ENCODE measurements around the gene EGFL6.

Gene EGFL6

DNA sequence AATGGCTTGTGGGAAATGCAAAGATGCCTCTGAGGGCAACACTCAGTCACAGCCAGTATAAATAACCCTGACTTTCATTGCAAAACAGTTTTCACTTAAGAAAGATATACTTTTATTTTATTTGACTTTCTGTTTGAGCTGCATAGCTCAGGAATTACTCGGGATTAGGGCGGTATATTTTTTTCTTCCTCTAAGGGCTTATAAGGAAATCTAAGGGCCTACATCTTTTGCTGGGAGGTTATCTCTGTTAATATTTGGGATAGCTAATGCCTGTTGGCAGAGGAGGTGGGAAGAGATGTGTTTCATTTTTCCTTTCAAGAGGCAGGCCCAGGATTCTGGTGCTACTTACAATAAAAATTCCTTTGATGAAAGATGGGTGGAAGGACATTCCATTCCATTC, 28.8 kb upstream of the EGFL6 start:
- TF ChIP-seq PAX5 (IDR thresholded peaks at IDR 0.05; ENCODE audit: insufficient read depth, low read length, severe bottlenecking): no peak
- no peak for TF ChIP-seq SPI1 (IDR thresholded peaks at IDR 0.05; ENCODE audit: low read depth, low read length)
- TF ChIP-seq POLR2AphosphoS5 (IDR thresholded peaks at IDR 0.05; ENCODE audit: low read depth, low read length): no peak
- TF ChIP-seq TAF1 (IDR thresholded peaks at IDR 0.05; ENCODE audit: low read depth, low read length): no peak
- no peak for TF ChIP-seq POU2F2 (IDR thresholded peaks at IDR 0.05; ENCODE audit: low read depth, low read length)
- TF ChIP-seq POLR2A (IDR thresholded peaks at IDR 0.05; ENCODE audit: low read depth, low read length): no peak
- DNase-seq (ENCODE audit: insufficient read length, low spot score) (no peak), FAIRE-seq (no peak)

DNA sequence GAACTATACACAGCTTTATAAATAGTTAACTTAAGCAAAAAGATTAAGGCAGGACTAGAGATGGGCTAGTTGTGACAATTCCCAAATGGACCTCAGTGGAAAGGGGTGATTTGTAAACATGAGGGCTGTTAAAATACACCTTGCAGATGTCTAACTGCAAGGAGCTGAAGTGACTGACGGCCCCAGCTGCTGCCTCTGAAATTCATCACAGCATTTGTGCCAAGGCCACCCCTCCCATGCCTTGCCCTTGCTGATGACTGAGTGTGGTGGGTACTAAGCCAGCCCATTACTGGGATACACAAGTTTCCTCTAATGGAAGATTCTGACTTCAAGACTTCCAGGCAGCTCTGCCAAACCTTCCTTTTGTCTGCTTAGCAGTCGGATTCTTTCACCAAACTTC, 23.7 kb upstream of the EGFL6 start:
- TF ChIP-seq PAX5 (IDR thresholded peaks at IDR 0.05; ENCODE audit: insufficient read depth, low read length, severe bottlenecking) (no peak), SPI1 (IDR thresholded peaks at IDR 0.05; ENCODE audit: low read depth, low read length) (no peak), POLR2AphosphoS5 (IDR thresholded peaks at IDR 0.05; ENCODE audit: low read depth, low read length) (no peak), POU2F2 (IDR thresholded peaks at IDR 0.05; ENCODE audit: low read depth, low read length) (no peak), POLR2A (IDR thresholded peaks at IDR 0.05; ENCODE audit: low read depth, low read length) (no peak), TAF1 (IDR thresholded peaks at IDR 0.05; ENCODE audit: low read depth, low read length) (no peak)
- DNase-seq (ENCODE audit: insufficient read length, low spot score) (no peak), FAIRE-seq (no peak)

DNA sequence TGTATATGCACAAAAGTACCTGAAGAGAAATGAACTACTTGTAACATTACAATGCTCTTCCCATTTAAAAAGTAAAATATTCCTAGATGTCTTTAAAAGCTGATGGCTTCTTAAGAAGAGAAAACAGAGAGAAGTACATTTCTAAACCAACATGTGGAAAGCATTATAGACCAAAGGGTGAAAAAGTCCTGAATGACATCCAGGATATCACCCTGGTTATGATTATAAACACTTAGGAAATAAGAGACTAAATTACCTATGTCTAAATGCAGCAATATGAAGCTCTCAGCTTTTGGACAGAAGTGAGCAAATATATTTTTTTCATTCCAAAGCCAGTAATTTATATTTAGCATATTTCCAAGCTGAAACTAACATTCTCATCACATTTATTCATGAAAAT, 21.7 kb upstream of the EGFL6 start:
- TF ChIP-seq TAF1 (IDR thresholded peaks at IDR 0.05; ENCODE audit: low read depth, low read length) (no peak), PAX5 (IDR thresholded peaks at IDR 0.05; ENCODE audit: insufficient read depth, low read length, severe bottlenecking) (no peak), POLR2A (IDR thresholded peaks at IDR 0.05; ENCODE audit: low read depth, low read length) (no peak), SPI1 (IDR thresholded peaks at IDR 0.05; ENCODE audit: low read depth, low read length) (no peak), POU2F2 (IDR thresholded peaks at IDR 0.05; ENCODE audit: low read depth, low read length) (no peak), POLR2AphosphoS5 (IDR thresholded peaks at IDR 0.05; ENCODE audit: low read depth, low read length) (no peak)
- no peak for DNase-seq (ENCODE audit: insufficient read length, low spot score)
- no peak for FAIRE-seq

DNA sequence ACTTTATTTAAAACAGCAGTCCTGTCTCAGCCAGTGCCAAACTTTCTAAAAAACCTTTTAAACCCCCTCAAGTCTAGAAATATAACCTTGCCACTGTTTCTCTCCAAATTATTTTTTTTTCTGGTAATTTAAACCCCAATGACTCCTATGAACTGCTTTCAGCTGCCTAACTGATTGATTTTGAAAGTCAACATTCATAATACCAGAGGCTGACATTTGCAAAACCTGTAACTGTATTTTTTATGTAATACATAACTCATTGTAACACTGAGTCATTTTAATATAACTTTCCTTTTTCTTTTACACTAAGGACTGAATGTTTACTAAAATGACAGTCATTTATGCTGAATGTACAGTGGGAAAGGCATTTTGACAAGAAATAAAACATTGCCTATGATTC, 19.1 kb upstream of the EGFL6 start:
- no peak for FAIRE-seq
- no peak for DNase-seq (ENCODE audit: insufficient read length, low spot score)
- no peak for TF ChIP-seq TAF1 (IDR thresholded peaks at IDR 0.05; ENCODE audit: low read depth, low read length)
- no peak for TF ChIP-seq SPI1 (IDR thresholded peaks at IDR 0.05; ENCODE audit: low read depth, low read length)
- TF ChIP-seq PAX5 (IDR thresholded peaks at IDR 0.05; ENCODE audit: insufficient read depth, low read length, severe bottlenecking): no peak
- no peak for TF ChIP-seq POLR2AphosphoS5 (IDR thresholded peaks at IDR 0.05; ENCODE audit: low read depth, low read length)
- TF ChIP-seq POU2F2 (IDR thresholded peaks at IDR 0.05; ENCODE audit: low read depth, low read length): no peak
- TF ChIP-seq POLR2A (IDR thresholded peaks at IDR 0.05; ENCODE audit: low read depth, low read length): no peak

- DNase-seq (ENCODE audit: insufficient read length, low spot score): no peak
- FAIRE-seq: no peak
- TF ChIP-seq POU2F2 (IDR thresholded peaks at IDR 0.05; ENCODE audit: low read depth, low read length): no peak
- no peak for TF ChIP-seq POLR2AphosphoS5 (IDR thresholded peaks at IDR 0.05; ENCODE audit: low read depth, low read length)
- TF ChIP-seq SPI1 (IDR thresholded peaks at IDR 0.05; ENCODE audit: low read depth, low read length): no peak
- no peak for TF ChIP-seq POLR2A (IDR thresholded peaks at IDR 0.05; ENCODE audit: low read depth, low read length)
- TF ChIP-seq PAX5 (IDR thresholded peaks at IDR 0.05; ENCODE audit: insufficient read depth, low read length, severe bottlenecking): no peak
- no peak for TF ChIP-seq TAF1 (IDR thresholded peaks at IDR 0.05; ENCODE audit: low read depth, low read length)
Observed at GRCh38 chrX:13551610-13552009, 17.8 kb upstream of the EGFL6 start.

- FAIRE-seq (no peak), DNase-seq (ENCODE audit: insufficient read length, low spot score) (no peak)
- TF ChIP-seq POLR2A (IDR thresholded peaks at IDR 0.05; ENCODE audit: low read depth, low read length) (no peak), SPI1 (IDR thresholded peaks at IDR 0.05; ENCODE audit: low read depth, low read length) (no peak), TAF1 (IDR thresholded peaks at IDR 0.05; ENCODE audit: low read depth, low read length) (no peak), POLR2AphosphoS5 (IDR thresholded peaks at IDR 0.05; ENCODE audit: low read depth, low read length) (no peak), POU2F2 (IDR thresholded peaks at IDR 0.05; ENCODE audit: low read depth, low read length) (no peak), PAX5 (IDR thresholded peaks at IDR 0.05; ENCODE audit: insufficient read depth, low read length, severe bottlenecking) (no peak)
Observed at GRCh38 chrX:13552892-13553291, 16.5 kb upstream of the EGFL6 start.

GRCh38 chrX:13565511-13565910, 3.9 kb upstream of the EGFL6 start:
- FAIRE-seq (peak; percentile 66), DNase-seq (ENCODE audit: insufficient read length, low spot score) (no peak)
- TF ChIP-seq PAX5 (IDR thresholded peaks at IDR 0.05; ENCODE audit: insufficient read depth, low read length, severe bottlenecking): no peak

DNA sequence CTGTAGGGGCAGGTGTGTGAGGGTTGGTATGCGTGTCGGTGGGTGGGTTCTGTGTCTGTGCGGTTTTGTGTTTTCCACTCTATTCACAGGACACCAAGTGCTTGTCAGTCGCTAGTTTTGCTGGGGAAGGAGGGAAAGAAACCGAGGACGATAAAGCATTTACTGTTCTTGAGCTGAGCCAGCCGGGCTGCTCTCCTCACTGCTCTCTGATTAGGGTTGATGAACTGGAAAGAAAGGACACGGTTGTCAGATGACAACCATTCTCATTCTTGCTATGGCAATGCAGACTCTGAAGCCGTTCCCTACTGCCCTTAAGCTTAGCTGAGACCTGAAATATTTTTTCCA, 832 bp downstream of the EGFL6 start:
- TF ChIP-seq POLR2AphosphoS5 (IDR thresholded peaks at IDR 0.05; ENCODE audit: low read depth, low read length): no peak
- TF ChIP-seq TAF1 (IDR thresholded peaks at IDR 0.05; ENCODE audit: low read depth, low read length): no peak
- no peak for TF ChIP-seq POU2F2 (IDR thresholded peaks at IDR 0.05; ENCODE audit: low read depth, low read length)
- no peak for TF ChIP-seq PAX5 (IDR thresholded peaks at IDR 0.05; ENCODE audit: insufficient read depth, low read length, severe bottlenecking)
- TF ChIP-seq POLR2A (IDR thresholded peaks at IDR 0.05; ENCODE audit: low read depth, low read length): no peak
- TF ChIP-seq SPI1 (IDR thresholded peaks at IDR 0.05; ENCODE audit: low read depth, low read length): no peak
- DNase-seq (ENCODE audit: insufficient read length, low spot score): no peak
- FAIRE-seq: no peak

- DNase-seq (ENCODE audit: insufficient read length, low spot score): no peak
- no peak for FAIRE-seq
- no peak for TF ChIP-seq POLR2AphosphoS5 (IDR thresholded peaks at IDR 0.05; ENCODE audit: low read depth, low read length)
- no peak for TF ChIP-seq POLR2A (IDR thresholded peaks at IDR 0.05; ENCODE audit: low read depth, low read length)
- TF ChIP-seq PAX5 (IDR thresholded peaks at IDR 0.05; ENCODE audit: insufficient read depth, low read length, severe bottlenecking): no peak
- no peak for TF ChIP-seq TAF1 (IDR thresholded peaks at IDR 0.05; ENCODE audit: low read depth, low read length)
- no peak for TF ChIP-seq SPI1 (IDR thresholded peaks at IDR 0.05; ENCODE audit: low read depth, low read length)
- TF ChIP-seq POU2F2 (IDR thresholded peaks at IDR 0.05; ENCODE audit: low read depth, low read length): no peak
Observed at GRCh38 chrX:13571136-13571535, 1.7 kb downstream of the EGFL6 start.

DNA sequence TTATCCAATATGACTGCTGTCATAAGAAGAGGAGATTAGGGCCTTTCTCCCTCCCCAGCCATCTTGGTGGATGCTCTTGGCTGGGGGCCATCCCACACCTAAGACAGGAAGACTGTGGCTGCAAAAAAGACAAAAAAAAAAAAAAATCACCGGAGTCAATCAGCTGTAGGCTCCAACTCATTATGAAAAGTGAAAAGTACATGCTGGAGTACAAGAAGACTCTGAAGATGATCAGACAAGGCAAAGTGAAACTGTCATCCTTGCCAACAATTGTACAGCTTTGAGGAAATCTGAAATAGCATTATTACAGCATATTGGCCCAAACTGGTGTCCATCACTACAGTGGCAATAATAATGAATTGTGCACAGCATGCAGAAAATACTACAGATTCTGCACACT, 5.2 kb downstream of the EGFL6 start:
- no peak for TF ChIP-seq POLR2AphosphoS5 (IDR thresholded peaks at IDR 0.05; ENCODE audit: low read depth, low read length)
- TF ChIP-seq POU2F2 (IDR thresholded peaks at IDR 0.05; ENCODE audit: low read depth, low read length): no peak
- TF ChIP-seq SPI1 (IDR thresholded peaks at IDR 0.05; ENCODE audit: low read depth, low read length): no peak
- no peak for TF ChIP-seq POLR2A (IDR thresholded peaks at IDR 0.05; ENCODE audit: low read depth, low read length)
- no peak for TF ChIP-seq TAF1 (IDR thresholded peaks at IDR 0.05; ENCODE audit: low read depth, low read length)
- TF ChIP-seq PAX5 (IDR thresholded peaks at IDR 0.05; ENCODE audit: insufficient read depth, low read length, severe bottlenecking): no peak
- FAIRE-seq: peak; percentile 92
- no peak for DNase-seq (ENCODE audit: insufficient read length, low spot score)

Data from GM12891 (cell line).